ENCODE data around the gene GALNT13.

DNA sequence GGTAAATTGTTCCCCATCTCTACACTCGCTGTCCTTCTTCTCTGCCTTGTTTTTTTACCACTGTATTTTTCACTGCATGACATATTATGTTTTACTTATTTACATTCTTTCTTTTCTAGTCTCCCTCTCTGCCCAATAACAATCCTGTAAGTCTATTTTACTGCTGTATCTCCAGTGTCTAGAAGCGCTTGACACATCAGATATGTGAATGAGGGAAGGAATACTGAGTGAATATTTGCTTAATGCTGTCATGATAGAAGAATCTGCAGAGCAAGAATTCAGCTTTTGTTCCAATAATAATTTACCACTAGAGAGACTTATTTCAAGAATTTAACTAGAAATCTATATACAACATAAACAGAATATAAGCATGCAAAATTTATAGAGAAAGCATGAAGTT lies 99.5 kb downstream of the GALNT13 start:
- TF ChIP-seq CTCF (conservative IDR thresholded peaks at IDR 0.05; ENCODE audit: low read length), result no peak
- TF ChIP-seq EZH2phosphoT487 (IDR thresholded peaks at IDR 0.05; ENCODE audit: borderline replicate concordance), result no peak
